Stimulated activated CD4-positive, alpha-beta T cell treated with anti-CD3 and anti-CD28 coated beads, Interleukin-2, amount 100 ng/mL, for 48 hours (primary cell): ENCODE data around the gene THADA.
"Not testable (repeated sequence)": the region's sequence is repeated elsewhere in the genome, so short reads cannot be mapped to it uniquely, and the experiment has no call there.

Experiments used
- DNase-seq, 2 donors: peaks; one replicate each; pipeline ENCODE4 v3.0.0-alpha.2; 2020

The THADA gene

DNA sequence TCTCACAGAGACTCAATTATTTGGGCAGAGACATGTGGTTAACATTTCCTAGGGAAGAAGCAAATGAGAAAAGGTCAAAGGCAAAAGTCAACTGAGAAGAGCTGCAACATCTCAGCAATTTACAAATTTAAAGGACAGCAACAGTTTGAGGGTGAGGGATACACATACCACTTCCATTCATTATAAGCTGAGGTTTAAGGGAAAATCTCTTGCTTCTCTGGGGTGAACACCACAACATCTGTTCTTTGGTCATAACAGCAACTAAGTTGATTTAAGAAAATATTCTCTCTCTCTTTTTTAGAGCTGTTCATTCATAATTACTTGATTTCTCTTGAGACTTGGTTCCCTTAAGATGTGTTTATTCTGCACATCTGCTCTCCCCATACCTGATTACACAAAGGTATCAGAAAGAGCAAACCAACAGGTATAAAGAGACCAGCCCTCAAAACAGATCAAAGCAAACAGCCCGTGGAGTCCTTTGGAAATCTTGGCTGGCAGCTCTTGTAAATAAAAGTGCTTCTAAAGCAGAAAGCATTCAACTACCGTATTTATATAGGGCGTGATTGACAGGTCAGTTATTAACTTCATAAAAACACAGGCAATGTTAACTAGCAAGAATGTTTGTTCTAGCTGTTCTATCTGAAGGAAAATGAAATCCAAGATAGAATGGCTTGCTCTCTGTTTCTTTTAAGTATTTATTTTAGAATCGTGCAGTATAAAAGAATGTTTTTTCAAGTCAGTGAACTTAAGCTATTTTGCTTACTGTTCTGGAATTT is 132.8 kb downstream of the THADA start:
- DNase-seq, result no peak

DNA sequence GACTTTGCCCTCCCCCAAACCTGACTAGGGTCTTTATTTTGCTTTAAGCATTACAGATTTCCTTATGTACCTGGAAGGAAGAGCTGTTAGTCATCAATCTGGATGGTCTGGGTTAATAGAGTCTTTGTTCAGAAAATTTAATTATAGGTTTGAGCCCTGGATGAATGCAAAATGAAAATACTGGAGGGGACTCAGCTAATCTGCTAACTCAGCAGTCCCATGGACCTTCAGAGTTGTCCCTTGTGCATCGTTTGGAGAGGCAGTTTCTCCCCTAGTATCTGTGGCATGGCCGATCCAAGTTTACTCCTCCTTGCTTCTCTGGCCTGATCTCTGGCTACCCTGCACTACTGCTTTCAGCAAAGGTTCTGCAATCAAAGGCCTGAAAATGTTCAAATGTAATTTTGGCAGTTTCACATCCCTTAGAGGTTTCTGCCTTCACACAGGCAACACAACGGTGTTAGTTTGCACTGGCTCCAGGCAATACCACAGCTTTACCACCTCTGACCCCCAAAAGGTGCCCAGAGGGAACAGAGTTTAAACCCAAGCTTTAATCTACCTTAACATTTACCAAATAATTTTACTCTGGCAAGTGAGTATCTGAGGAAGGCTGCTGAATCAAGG is 134.3 kb downstream of the THADA start:
- no peak for DNase-seq

DNA sequence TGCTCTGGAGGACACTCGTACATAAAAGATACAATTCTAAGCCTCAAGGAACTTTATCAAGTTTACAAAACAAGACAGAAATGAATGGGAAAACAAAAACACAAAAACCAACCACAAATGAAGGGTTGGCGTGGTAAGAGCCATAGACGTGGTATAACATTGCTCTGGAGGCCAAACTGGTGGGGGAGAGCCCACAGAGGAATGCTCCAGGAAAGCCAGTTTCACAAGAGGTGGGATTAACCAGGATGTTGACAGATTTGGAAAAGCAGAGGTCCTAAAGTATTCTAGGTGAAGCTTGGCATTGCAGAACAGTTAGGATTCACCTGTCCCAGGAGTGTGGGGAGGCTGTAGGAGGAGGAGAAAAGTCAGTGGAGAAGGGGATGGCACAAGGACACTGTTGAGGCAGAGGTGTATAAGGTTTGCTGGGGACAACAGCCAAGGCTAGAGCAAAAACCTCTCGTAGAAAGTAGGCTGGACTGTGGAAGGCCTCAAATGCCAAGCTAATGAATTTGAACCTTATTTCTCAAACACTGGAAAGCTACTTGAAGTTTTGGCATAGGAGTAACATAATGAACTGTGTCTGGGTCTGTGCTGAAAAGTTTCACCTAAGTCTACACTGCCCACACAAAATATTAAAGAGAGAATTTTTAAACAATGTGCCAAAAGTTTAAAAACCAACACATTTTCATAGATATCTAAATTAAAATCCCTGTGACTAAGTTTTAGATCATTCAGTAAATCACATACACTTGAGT is 135.1 kb downstream of the THADA start:
- no peak for DNase-seq

DNA sequence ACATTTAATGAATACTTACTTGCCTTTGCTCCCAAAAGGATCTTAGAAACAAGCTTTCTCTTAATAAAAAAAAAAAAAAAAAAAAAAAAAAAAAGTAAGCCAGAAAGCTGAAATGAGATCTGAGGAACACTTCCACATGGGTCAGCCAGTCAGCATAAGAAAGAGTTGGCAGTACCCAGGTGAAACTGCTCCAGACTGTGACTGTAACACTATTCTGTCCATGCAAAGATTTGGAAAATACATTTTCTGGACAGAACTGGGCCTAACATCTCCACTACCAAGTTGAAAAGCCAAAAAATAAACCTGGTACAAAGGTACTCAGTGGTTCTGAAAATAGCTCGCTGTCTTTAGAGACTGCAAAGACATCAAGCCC is 135.7 kb downstream of the THADA start:
- no peak for DNase-seq

DNA sequence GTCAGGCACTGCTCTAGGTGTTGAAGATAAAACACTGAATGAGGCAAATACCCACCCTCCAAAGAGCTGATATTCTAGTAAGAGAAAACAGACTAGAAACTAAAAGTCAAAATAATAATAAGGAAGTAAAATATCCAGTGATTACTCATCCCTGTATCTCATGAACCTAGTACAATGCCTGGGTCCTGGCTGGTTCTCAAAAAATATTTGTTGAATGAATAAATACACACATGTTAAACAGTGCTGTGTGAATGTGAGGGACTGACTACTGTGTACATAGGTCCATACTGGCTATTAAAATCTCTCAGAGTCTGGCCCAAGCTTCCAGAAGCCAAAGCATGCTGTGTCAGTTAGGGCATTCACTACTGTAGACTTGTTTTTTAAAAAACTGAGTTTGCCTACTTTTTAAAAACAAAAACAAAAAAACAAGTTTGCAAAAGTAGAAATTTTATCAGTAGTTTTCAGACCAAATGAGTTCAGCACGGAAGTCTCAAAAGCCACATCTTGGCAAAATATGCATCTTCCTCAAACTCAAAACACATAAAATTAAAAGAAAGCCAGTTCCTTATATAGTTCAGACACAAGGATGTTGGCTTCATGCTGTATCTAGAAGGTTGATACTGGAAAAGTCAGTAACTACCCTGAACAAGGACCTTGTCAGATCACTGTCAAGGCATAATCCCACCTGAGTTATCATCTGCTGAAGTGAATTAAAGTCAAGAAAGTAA is 136.2 kb downstream of the THADA start:
- no peak for DNase-seq

DNA sequence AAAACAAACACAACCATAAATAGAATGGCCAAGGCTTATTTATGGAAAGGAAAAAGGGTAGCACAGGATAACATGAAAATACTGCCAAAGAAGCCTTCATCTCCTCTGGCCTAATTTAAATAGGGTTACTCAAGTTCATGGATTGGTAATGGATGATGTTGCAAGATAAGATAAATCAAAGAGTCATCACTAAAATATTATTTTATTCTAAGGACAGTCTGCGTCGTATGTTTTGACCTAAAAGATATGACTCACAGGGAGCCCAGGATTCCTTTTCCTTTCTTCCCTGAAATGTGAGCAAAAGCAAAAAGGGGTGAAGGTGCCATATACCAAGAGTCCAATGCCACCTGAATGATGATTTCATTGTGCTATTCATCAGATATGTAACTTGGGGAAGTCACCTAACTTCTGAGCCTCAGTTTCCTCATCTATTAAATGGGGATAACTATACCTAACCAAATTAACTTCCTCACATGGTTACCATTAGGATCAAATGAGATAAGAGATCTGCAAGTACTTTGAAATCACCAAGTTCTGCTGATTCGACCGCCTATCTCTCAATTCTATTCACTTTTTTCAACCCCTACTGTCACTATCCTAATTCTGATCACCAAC is 137.7 kb downstream of the THADA start:
- no peak for DNase-seq

DNA sequence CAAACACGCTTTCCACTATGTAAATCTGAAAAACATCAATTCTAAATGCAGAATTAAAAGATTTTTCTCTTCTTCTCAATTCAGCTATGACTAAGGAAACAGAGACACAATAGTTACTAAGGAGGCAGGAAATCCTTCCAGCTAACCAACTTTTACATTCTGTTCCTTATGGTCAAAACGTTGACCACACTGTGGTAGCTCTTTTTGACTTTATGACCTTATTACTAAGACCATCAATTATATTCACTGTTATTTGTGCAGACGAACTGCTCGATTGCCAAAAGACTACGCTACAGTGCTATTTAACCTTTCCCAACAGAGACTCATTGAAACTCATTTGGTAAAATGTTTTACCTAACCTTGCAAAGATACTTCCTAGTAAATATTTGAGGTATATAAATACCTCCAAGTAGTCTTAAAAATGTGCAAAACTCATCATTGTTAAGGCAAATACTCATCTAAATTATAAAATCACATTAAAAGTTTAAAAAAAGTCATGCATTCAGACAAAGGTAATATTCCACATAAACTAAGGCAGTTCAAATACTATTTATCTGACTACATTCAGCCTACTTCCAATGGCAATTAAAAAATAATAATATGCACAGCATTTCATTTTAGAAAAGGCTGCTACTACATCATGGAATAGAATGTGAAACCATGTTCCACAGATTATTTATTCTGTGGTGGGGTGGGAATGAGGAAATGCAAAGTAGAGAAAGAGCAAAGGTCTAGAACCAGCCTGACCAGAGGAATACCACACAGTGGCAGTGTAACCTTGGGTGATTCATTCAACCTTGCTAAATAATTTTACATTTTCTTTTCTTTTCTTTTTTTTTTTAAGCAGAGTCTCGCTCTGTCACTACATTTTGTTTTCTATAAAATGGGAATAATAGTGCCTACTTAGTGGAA is 139.9 kb downstream of the THADA start:
- DNase-seq, result no peak

DNA sequence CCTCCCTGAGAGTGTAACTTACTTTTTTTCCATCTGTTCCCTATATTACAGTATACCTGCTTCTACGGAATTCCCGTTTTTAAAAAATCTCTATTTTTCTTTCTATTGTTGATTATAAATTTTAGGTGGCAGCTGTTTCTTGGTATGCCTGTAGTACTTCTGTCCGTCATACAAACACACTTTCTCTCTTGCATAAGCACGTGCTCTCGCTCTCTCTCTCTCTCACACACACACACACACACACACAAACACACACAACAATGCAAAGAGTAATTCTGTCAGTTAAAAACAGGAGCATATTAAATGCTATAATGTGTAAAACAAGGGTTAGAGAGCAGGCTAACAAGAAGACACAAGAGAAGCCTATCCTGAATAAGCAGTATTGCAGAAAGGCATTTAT is 140.5 kb downstream of the THADA start:
- DNase-seq, result no peak

DNA sequence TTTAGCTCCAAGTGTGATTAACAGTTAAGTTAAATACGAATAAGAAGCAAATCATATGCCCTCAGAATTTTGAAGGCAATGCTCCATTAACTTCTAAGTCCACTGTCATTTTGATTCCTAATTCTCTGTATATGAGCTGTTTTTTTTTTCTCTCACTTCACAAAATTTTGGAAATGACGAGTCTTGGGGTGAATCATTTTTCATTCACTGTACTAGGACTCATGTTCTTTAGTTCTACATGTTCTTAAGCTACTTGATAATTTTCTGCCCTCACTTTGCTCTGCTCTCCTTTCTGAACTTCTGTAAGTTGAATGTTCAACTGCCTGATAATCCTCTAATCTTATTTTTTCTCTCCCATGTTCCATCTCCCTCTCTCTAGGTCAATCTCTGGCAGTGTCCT is 141.0 kb downstream of the THADA start:
- no peak for DNase-seq

DNA sequence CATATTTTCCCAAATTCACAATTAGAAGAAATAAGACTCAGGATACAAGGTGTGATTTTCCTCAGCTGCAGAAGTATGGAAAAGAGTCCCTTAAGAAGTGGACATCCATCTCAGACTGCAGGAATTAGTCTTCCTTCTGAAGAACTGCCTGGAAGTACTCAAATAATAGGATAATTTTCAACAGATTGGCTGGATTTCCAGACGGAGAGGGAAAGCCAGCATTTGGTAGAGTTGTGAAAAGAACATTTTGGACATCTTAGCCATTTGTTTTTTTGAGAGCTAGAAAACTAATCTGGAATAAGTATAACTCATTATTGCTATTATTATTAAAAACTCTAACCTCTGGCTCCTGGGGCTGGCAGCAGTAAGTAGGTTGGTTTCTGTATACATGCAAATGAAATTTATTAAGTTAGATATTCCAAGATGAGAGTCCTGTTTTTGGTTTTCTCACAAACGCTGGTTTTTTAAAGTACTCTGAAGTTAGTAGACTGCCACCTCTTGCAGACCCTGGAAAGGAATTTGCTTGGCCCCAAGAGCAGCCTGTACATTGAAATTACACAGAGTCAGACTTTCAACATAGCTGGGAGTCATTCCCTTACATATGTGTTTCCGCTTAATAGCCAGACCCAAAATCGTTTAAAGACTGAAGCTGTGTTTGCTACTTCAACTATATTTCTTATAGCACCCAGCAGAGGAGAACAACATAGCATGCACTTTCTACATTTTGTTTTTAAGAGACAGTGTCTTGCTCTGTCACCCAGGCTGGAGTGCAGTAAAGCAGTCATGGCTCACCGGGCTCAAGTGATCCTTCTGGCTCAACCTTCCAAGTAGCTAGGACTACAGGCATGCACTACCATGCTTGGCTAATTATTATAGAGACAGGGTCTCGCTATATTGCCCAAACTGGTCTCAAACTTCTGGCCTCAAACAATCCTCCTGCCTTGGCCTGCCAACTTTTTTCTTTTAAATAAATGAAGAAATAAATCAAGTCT is 142.4 kb downstream of the THADA start:
- DNase-seq, result no peak

DNA sequence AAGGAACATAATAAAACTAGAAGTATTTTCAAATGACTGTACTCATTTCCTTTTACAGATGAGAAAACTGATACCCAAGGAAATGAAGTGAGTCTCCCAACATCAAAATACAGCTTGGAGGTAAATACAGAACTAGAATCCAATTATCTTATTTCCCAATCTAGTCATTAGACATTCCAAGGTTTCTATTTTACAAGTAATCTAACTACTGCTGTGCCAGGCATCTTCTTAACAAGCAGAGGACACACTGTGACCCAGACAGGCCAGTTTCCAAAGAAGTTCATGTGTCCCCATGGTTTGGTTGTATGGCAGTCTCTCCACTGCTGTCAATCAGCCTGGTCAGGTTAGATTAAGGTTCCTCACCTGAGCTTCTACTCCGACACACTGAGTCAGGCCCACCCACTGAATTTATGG is 143.5 kb downstream of the THADA start:
- DNase-seq, result no peak

DNA sequence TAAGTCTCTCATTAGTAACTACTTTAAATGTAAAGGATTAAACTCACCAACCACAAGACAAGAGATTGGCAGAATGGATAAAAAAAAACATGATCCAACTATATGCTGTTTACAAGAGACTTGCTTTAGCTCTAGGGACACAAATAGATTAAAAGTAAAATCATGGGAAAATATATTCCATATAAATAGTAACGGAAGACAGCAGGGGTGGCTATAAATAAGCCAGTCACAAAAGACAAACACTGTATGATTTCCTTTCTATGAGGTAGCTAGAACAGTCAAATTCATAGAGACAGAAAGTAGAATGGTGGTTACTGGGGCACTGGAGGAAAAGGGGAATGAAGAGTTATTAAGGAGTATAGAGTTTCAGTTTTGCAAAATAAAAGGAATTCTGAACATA is 145.2 kb downstream of the THADA start:
- DNase-seq, result no peak

DNA sequence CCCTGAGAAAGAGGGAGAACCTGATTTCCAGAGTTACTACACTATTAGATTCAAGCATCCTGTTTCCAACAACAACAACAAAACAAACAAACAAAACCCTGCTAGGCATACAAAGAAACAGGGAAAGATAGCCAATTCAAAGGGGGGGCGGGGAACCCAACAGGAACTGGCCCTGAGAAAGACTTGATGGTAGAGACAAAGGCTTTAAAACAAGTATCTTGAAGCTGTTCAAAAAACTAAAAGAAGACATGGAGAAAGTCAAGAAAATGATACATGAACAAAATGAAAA is 147.1 kb downstream of the THADA start:
- DNase-seq, result no peak

DNA sequence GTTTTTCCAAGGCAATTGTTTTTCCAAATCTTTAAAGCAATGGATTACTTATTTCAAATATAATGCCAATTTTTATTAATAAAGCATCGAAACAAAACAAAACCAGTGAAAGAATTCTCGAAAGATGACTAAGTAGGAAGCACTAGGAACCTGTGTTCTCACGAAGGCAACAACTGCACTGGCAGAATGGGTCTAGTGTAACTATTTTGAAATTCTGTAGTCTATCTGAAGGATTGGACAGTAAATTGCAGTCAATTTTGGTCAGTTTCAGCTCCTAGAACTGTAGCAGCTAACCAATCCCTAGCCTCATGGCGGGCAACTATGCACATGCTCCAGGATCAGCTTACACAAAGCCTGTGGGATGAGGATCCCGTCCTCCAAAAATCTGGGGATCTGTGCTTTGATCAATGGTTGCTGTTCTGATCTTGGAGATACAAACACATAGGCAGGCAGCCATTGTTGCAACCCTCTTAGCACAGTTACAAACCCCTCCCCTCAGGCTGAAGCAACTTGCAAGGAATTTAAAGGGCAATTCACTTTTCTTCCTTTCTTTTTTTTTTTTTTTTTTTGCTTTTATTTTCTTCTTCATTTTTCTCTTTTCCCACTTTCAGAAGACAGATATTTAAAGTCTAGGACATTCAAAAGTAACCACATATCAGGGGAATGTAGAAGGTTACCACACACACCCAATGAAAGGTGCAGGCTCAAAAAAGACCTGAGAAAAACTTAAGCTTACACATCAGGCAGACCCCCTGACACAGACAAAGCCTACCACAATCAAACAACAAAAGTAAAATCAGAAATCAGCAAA is 147.6 kb downstream of the THADA start:
- DNase-seq, result no peak

DNA sequence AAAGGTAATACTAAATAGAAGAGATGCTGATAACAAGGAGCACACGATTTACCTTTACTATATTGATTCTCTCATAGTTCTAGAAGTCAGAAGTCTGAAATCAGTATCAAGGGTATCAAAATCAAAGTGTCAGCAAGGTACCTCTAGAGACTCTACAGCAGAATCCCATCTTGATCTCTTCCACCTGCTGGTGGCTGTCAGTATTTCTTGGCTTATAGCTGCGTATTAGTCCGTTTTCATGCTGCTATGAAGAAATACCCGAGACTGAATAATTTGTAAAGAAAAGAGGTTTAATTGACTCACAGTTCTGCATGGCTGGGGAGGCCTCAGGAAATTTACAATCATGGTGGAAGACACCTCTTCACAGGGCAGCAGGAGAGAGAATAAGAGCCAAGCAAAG is 149.1 kb downstream of the THADA start:
- not testable (repeated sequence) for DNase-seq

DNA sequence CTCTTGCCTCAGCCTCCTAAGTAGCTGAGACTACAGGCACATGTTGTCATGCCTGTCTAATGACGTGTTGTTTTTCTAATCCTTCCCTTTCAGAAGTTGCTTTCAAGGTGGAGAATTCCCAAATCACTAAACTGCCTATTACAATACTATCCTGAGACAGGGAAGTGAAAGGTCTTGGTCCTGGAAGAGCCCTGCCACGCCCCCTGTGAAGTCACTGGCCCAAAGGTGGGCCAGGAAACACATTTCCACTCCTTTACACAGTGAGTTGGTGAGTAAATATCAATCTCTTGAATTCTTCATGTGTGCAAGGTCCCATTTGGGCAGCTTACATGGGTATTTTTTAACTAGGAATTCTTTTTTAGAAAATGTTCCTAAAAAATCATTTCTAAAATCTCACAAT is 150.1 kb downstream of the THADA start:
- no peak for DNase-seq

DNA sequence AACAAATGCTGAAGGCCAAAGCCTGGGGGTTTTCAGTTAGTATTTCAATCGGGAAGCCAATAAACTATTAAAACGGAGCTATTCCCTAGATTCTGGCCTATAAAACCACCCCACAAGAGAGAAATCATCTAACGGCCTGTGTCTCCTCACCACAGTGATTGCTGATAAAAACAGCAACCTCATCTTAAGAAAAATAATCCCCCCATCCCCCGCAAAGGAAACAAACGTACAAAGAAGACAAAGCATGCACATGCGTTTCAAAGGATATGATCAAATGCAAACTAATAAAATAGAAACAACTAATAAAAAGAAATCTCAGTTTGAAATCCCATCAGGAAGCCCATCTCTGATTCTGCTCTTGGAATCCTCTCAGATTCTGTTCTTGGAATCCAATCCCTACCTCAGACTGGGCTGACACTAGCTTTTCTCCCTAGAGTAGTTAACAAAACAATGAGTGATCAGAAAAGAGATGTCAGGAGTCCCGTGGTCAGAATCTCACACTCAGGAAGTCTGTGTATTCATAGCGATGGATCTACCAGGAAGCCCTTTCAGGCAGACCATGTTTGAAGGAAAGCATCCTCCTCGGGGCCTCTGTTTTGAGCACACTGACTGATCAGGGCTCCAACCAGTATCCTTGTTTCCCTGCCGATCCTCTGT is 150.7 kb downstream of the THADA start:
- DNase-seq, result no peak

DNA sequence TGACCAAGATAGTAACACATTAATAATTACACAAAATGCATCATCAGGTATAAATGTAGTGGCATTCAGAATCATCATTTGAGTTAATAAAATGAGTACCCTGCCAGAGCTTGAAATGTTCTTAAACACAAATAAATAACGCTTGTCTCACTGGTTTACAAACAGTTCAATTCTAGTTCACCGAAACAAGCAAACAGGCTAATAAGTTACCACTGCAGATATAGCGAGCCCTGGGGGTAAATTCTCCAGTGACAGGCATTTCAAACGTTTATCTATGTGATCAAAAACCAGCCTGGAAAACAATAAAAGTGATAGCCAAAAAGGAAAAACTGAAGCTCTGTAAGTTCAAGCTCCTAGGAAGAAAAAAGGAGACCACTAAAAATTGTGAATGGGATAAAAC is 152.6 kb downstream of the THADA start:
- no peak for DNase-seq

DNA sequence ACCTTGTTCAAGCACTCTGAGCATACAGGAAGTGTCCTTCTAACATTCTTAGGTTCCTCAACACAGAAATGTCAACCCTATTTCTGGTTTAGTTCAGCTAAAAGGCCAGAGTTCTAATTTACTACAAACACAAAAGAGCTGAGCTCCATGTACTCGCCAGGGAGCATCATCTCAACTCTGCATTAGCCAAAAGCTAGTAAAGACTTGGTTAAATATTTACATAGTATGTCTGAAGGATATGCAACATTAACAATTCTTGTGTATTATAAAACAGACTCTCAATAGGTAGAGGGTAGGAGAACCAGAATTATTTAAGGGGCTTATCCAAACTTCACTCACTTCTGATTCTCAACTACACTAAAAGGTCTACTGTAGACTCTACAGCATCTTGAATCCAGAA is 154.6 kb downstream of the THADA start:
- DNase-seq, result no peak
